ENCODE measurements around the gene RXFP2. TPM values are rescaled to one million over a fixed set of nuclear protein-coding genes. Genes with fewer than 3 reads are reported as not detected.

The RXFP2 gene
- polyA plus RNA-seq, 1 of the 3 experiments (the other 2 are of a cell fraction): not detected

DNA sequence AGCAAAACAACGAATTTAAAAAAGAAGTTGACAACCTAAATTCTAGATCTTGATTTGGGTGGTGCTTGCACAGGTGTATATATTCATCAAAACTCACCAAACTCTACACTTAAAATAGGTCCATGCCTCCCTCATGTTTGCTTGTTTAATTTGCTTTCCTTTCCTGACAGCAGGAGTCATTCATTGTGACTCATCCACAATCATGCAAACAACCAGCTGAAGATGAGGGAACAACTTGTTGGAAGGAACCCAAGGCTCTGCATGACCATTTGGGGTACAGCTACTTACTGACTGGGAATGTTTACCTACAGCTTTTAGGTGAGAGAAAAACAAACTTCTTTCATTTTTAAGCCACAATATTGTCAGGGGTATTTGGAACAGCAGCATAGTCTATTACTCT, 96.6 kb downstream of the RXFP2 start:
- H3K9me2 ChIP-seq: no peaks in the 10 kb centered on the region
- H3K27me3 ChIP-seq (ENCODE audit: insufficient read depth): no peaks in the 10 kb centered on the region
- H3K4me1 ChIP-seq (ENCODE audit: control insufficient read depth in 1 of 2, insufficient read depth in 2 of 2, low read depth in 1 of 2, low read length in 1 of 2): no peaks in the 10 kb centered on the region
- no peak overlapping the region for H2AFZ ChIP-seq (ENCODE audit: low read depth)
- no peak overlapping the region for H3K4me2 ChIP-seq
- ChIA-PET POLR2A (no interaction called here), CTCF (no interaction called here)
- no peaks in the 10 kb centered on the region for H3K36me3 ChIP-seq (replicated peaks in 1 of 2; ENCODE audit: control insufficient read depth in 1 of 2, insufficient read depth in 2 of 2, low read length in 1 of 2)
- TF ChIP-seq FOSL2 (IDR thresholded peaks at IDR 0.05; ENCODE audit: borderline replicate concordance, low read depth): peak; percentile 17; the same call in 1 of the 2 replicates
- no peak for TF ChIP-seq TEAD4 (IDR thresholded peaks at IDR 0.05; ENCODE audit: borderline replicate concordance, insufficient read depth)
- no peak for DNase-seq
- H4K20me1 ChIP-seq (ENCODE audit: insufficient read depth): no peaks in the 10 kb centered on the region
- no peaks in the 10 kb centered on the region for H3K79me2 ChIP-seq (ENCODE audit: insufficient read depth)
- H3K9ac ChIP-seq: no peak overlapping the region
- 70% methylated on average over 1 of the region's 1 CpG for WGBS (ENCODE audit: low lambda C conversion rate)
- no peak overlapping the region for H3K4me3 ChIP-seq (ENCODE audit: low read depth in 2 of 2, low read length in 1 of 2)
- H3F3A ChIP-seq (replicated peaks; ENCODE audit: insufficient read depth): no peaks in the 10 kb centered on the region
- H3K9me3 ChIP-seq: no peaks in the 10 kb centered on the region
- H3K27ac ChIP-seq (ENCODE audit: low read depth in 2 of 2, low read length in 1 of 2): no peak overlapping the region

DNA sequence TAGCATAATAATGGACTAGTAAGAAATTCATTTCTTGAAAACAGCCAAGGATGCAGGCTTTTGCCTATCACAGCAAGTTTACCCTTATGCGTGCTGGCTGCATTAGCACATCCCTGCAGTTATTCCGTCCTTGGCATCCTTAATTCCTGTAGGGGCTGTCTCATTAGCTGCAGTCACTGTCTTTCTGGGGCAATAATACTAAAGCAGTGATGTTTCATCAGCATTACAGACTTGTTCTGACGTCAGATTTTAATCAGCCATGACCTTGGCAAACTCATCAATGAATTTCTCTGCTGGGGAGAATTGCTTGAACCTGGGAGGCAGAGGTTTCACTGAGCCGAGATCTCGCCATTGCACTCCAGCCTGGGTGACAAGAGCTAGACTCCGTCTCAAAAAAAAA, 103.7 kb downstream of the RXFP2 start:
- Histone ChIP-seq H3K36me3 (replicated peaks in 1 of 2; ENCODE audit: control insufficient read depth in 1 of 2, insufficient read depth in 2 of 2, low read length in 1 of 2) (no peaks in the 10 kb centered on the region), H3K9me2 (no peaks in the 10 kb centered on the region), H3K79me2 (ENCODE audit: insufficient read depth) (no peaks in the 10 kb centered on the region), H3K27me3 (ENCODE audit: insufficient read depth) (peaks cover 4% of the 10 kb centered on the region; the same call in 1 of the 2 replicates), H3F3A (replicated peaks; ENCODE audit: insufficient read depth) (no peaks in the 10 kb centered on the region), H4K20me1 (ENCODE audit: insufficient read depth) (no peaks in the 10 kb centered on the region), H3K9ac (no peak overlapping the region), H3K27ac (ENCODE audit: low read depth in 2 of 2, low read length in 1 of 2) (no peak overlapping the region), H3K4me1 (ENCODE audit: control insufficient read depth in 1 of 2, insufficient read depth in 2 of 2, low read depth in 1 of 2, low read length in 1 of 2) (peaks cover 0 to 4% of the 10 kb centered on the region in 2 experiments; a peak in 1 of 4 replicates), H3K4me3 (ENCODE audit: low read depth in 2 of 2, low read length in 1 of 2) (no peak overlapping the region), H3K4me2 (no peak overlapping the region), H2AFZ (ENCODE audit: low read depth) (no peak overlapping the region), H3K9me3 (no peaks in the 10 kb centered on the region)
- 58% methylated on average over 6 of the region's 6 CpGs for WGBS (ENCODE audit: low lambda C conversion rate)
- no peak for DNase-seq
- TF ChIP-seq POLR2AphosphoS5 (IDR thresholded peaks at IDR 0.05; ENCODE audit: low read depth, low read length) (no peak), RXRA (IDR thresholded peaks at IDR 0.05; ENCODE audit: borderline replicate concordance, low read depth) (no peak), TAF1 (IDR thresholded peaks at IDR 0.05; ENCODE audit: borderline replicate concordance, low read depth, low read length) (no peak), SMC3 (IDR thresholded peaks at IDR 0.05; ENCODE audit: low read depth, low read length) (no peak), EP300 (IDR thresholded peaks at IDR 0.05; ENCODE audit: borderline replicate concordance in 1 of 2, low read depth in 1 of 2, low read length in 1 of 2) (no peak), MEF2A (IDR thresholded peaks at IDR 0.05; ENCODE audit: borderline replicate concordance, low read depth) (no peak), RFX5 (IDR thresholded peaks at IDR 0.05; ENCODE audit: low read length) (no peak), MXI1 (IDR thresholded peaks at IDR 0.05; ENCODE audit: low read depth, low read length) (no peak), FOXM1 (IDR thresholded peaks at IDR 0.05; ENCODE audit: low read depth) (no peak), RAD21 (IDR thresholded peaks at IDR 0.05; ENCODE audit: low read length) (no peak), NRF1 (IDR thresholded peaks at IDR 0.05; ENCODE audit: low read depth, low read length) (no peak), GATA2 (CRISPR knock-in tag; IDR thresholded peaks at IDR 0.05) (no peak), GABPA (IDR thresholded peaks at IDR 0.05; ENCODE audit: low read depth) (no peak)
- TF ChIP-seq, protein P1, sequence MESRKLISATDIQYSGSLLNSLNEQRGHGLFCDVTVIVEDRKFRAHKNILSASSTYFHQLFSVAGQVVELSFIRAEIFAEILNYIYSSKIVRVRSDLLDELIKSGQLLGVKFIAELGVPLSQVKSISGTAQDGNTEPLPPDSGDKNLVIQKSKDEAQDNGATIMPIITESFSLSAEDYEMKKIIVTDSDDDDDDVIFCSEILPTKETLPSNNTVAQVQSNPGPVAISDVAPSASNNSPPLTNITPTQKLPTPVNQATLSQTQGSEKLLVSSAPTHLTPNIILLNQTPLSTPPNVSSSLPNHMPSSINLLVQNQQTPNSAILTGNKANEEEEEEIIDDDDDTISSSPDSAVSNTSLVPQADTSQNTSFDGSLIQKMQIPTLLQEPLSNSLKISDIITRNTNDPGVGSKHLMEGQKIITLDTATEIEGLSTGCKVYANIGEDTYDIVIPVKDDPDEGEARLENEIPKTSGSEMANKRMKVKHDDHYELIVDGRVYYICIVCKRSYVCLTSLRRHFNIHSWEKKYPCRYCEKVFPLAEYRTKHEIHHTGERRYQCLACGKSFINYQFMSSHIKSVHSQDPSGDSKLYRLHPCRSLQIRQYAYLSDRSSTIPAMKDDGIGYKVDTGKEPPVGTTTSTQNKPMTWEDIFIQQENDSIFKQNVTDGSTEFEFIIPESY (IDR thresholded peaks at IDR 0.05; ENCODE audit: borderline replicate concordance, low read depth): no peak
- TF ChIP-seq, protein P2, sequence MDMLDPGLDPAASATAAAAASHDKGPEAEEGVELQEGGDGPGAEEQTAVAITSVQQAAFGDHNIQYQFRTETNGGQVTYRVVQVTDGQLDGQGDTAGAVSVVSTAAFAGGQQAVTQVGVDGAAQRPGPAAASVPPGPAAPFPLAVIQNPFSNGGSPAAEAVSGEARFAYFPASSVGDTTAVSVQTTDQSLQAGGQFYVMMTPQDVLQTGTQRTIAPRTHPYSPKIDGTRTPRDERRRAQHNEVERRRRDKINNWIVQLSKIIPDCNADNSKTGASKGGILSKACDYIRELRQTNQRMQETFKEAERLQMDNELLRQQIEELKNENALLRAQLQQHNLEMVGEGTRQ (IDR thresholded peaks at IDR 0.05; ENCODE audit: borderline replicate concordance, low read depth, low read length): no peak
- ChIA-PET POLR2A (no interaction called here), CTCF (interaction anchor here (1.0 kb wide), 1 partner anchor 19 kb away, joined by 4 read pairs; no protein-coding TSS in a partner anchor)

All from SK-N-SH (cell line).